GM19351 (cell line): ENCODE data around the gene L3MBTL2.
"Not testable (repeated sequence)": the region's sequence is repeated elsewhere in the genome, so short reads cannot be mapped to it uniquely, and the experiment has no call there.

Source experiments
- ATAC-seq: cut with Tn5 transposase; IDR thresholded peaks from one replicate; pipeline ENCODE4 v1.9.1; 2021; ENCODE audit warnings: mild to moderate bottlenecking, moderate library complexity; ENCODE audit not compliant: unreplicated experiment

Gene L3MBTL2

DNA sequence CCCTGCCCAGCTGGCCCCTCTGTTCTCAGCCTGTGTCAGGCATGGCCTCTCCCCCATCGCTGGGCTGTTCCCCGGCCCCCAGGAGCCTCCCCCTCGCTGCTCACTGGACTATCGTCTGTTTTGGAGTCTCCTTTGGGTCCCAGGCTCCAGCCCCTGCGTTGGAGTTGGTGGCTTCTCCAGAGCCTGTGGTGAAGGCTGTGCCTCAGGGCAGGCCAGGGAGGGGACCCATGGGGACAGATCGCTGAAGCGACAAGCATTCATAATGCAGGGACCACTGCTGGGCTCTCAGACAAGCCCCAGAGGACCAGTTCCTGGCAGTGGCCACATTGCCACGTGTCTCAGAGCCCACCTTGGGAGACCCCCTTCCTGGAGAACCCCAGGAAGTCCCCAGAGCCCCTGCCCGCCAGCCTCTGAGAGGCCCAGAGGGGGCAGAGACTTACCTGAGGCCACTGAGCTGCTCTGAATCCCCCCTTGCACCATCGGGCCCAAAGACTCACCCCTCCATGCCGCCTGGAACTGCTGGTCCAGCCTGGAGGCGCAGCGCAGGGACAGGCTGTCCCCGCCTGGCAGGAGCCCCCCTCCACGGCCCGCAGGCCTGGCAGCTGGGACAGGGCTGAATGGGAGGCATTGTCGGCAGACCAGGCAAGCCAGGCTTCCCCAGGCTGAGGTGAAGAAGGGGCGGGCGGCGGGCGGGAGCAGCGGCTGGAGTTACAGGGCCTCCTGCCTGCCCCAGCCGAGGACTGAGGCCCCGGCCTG lies 35.4 kb downstream of the L3MBTL2 start, which contains the start of gene CHADL:
Gene CHADL (minus strand): TSS at position 555 of the 756 bp plus-strand sequence. CDS start 50 bp downstream, at position 505.
- ATAC-seq = no peak

DNA sequence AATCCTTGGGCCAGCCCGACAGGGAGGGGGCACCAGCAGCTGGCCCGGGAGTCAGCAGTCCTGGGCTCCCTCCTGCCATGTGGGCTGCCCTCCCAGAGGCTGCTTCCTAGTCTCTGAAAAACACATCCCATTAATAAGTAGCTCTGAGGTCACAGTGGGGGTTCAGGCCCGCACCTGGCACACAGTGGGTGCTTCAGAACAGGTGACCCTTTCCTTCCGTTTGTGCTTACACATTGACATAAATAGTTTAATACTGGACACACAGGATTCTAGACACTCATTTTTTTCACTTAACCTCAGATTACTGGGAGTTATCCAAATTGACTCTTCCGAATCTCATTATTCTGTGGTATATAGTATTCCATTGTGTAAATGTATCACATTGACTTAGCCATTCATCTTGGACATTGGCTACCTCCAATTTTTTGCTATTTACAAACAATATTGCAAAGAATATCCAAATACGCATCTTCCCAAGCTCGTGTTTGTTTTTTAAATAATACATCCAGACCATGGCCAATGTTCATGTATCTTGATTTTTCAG lies 36.1 kb downstream of the L3MBTL2 start:
- ATAC-seq = no peak

DNA sequence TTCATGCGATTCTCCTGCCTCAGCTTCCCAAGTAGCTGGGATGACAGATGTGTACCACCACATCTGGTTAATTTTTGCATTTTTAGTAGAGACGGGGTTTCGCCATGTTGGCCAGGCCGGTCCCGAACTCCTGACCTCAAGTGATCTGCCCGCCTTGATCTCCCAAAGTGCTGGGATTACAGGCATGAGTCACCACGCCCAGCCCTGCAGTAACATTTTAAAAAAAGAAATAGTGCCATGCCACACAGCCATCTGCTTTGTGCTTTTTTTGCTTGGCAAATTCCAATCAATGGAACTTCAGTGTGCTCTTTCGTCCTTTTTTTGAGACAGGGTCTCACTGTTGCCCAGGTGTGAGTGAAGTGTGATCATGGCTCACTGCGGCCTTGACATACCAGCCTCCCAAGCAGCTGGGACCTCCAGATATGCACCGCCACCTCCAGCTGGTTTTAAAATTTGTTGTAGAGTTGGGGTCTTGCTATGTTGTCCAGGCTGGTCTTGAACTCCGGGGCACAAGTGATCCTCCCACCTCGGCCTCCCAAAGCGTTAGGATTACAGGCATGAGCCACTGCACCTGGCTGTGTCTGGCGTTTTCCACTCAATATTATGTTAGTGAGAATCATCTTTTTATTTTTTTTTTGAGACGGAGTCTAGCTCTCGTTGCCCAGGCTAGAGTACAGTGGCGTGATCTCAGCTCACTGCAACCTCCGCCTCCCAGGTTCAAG lies 37.4 kb downstream of the L3MBTL2 start:
- no peak for ATAC-seq

DNA sequence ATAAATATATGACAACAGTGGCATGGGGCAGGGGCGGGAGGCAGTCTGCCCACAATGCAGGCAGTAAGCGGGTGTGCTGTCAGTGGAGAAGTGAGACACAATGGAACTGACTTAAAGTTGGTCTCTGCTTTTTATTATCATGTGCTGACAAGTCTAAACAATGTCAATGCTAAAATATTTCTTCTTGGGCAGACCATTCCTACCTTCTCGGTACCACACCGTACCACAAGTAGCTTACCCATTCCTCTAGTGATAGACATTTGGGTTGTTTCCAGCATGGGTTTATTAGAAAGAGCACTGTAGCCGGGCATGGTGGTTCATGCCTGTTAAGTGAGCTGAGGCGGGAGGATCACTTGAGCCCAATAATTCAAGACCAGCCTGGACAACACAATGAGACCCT lies 38.2 kb downstream of the L3MBTL2 start:
- ATAC-seq = no peak

DNA sequence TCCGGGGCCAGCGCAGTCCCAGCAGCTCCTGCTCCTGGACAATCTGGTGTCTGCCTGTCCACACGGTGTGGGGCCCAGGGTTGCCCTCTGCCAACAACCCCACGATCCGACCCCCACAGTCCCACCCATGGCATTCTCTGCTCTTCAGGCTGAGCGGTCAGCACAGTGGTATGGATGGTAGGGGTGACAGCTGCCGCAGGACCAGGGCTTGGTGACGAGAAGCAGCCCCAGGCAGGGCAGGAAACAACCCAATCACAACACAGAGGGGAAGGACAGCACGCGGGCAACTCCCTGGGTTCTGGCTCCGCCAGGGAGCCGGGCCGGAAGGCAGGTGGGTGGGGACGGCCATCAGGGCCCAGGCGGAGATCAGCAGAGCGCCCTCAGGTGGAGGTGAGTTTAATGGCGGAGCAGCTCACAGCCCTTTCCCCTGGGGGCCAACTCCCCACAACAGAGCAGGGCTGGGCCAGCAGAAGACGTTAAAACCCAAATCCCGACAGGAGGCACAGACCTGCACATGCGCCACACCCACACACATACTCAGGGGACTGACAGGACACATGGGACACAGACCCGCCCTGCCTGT lies 40.9 kb downstream of the L3MBTL2 start:
- no peak for ATAC-seq

DNA sequence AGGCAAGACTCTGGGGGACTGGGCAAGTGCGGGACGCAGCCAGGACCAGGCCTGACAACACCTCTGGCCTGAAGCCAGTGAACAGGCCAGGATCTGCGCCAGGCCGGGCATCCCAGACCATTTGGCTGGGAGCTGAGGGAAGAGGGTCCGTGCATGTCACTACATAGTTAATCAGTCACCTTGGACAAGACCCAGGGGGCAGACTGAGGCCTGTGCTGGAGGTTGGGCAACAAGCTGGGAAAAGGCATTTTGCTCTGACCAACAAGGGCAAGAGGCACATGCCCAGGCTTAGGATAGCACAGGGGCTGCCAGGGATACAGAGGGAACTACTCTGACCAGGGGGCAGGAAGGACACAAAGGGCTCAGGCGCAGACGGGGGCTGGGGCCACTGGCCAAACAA lies 42.6 kb downstream of the L3MBTL2 start:
- ATAC-seq = no peak

DNA sequence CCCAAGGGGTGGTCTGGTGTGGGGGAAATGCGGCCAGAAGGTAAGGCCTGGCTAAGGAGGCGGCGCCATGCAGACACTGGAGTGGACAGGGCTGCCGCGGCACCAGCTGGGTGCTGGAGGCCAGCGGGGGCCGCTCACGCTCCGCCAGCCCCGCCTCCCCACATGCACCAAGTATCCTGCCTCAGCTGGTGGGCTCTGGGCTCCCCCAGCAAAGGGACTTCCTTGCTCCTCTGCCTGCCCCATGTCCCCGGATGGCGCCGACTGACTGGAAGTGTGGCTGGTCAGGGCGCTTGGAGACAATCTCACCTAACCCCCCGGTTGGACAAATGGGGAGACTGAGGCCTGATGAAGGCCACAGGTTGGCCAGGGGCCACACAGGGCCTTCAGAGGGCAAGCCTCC lies 43.2 kb downstream of the L3MBTL2 start:
- no peak for ATAC-seq

DNA sequence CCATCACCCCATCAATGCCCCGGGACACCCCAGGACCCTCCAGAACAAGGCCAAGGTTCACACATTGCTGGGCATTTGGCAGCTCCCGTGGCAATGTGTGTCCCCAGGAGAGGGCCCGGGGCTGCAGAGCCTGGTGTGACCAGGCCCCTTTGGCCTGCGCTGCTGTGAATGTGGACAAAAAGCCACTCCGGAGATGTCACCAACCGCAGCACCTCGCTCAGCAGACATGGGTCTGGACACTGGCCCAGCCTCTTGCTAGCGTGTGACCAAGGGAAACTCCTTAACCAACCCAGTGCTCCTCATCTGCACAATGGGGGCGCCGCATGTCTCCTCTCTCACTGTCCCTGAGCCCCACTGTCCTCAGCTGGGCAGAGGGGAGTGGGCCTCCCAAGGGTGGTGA lies 43.6 kb downstream of the L3MBTL2 start:
- ATAC-seq = no peak

DNA sequence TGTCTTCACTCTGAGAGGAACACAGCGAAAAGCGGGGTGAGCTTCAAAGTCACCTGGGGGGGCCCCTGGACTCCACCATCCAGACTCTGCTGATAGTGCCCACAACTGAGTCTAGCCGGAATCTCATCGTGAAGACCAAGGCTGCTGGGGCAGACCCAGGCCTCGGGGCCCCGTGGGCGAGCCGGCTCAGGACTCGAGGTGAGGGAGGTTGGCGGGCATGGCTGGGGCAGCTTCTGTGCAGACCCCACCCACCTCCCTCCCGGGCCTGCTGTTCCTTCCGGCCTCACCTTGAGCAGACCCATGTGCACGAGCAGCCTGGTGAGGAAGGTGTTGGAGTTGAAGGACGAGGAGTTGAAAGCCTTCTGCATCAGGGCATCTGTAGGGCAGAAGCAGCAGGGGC lies 44.3 kb downstream of the L3MBTL2 start:
- no peak for ATAC-seq

DNA sequence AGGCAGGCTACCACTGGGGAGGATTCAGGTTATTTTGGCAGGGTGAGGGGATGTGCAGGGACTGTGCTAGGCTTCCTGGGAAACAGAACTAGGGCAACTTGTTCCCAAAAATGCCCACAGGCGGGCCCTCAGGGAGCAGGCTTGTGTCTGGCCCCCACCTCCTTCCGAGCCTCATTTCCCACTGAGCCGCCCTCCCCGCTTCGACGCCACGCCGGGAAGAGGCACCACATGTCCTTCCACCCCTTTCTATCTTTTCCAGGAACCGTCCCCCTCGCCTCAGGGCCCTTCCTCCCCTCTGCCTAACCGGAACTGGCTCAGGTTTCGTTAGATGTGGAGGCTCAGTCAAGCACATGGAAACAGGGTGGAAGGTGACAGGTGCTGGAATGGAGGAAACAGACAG lies 45.0 kb downstream of the L3MBTL2 start:
- no peak for ATAC-seq

DNA sequence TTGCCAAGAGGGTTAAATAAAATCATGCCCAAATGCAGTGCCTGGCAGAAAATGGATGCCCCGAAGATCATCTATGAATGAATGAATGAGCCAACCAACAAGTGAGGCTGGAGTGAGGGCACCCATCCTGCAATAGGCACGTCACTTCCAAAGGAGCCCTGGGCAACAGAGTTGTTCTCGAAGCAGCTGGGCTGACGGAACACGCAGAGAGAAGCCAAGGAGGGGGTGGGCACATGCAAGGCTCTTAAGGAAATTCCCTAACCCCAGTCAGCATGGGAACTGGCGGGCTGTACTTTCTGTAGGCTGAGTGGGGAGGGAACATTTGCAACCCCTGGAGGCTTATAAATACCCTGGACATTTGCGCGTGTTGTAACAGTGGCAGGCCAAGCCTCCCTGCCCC lies 47.3 kb downstream of the L3MBTL2 start:
- no peak for ATAC-seq

DNA sequence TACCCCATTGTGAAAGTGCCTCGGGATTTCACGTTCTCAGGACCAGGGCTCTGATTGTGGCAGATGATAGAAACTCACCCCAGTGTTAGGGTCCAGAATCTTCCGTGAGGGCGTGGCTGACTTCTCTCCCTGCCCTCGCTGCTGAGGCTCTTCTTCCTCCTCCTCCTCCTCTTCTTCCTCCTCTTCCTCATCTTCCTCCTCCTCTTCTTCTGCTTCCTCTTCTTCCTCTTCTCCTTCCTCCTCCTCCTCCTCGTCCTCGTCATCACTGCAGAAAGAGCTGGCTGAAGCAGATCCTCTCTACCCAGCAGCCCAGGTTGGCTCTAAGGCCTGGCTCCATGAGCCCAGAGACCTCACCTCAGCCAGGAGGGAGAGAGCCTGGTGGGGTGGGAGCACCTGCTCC lies 49.1 kb downstream of the L3MBTL2 start:
- no peak for ATAC-seq

DNA sequence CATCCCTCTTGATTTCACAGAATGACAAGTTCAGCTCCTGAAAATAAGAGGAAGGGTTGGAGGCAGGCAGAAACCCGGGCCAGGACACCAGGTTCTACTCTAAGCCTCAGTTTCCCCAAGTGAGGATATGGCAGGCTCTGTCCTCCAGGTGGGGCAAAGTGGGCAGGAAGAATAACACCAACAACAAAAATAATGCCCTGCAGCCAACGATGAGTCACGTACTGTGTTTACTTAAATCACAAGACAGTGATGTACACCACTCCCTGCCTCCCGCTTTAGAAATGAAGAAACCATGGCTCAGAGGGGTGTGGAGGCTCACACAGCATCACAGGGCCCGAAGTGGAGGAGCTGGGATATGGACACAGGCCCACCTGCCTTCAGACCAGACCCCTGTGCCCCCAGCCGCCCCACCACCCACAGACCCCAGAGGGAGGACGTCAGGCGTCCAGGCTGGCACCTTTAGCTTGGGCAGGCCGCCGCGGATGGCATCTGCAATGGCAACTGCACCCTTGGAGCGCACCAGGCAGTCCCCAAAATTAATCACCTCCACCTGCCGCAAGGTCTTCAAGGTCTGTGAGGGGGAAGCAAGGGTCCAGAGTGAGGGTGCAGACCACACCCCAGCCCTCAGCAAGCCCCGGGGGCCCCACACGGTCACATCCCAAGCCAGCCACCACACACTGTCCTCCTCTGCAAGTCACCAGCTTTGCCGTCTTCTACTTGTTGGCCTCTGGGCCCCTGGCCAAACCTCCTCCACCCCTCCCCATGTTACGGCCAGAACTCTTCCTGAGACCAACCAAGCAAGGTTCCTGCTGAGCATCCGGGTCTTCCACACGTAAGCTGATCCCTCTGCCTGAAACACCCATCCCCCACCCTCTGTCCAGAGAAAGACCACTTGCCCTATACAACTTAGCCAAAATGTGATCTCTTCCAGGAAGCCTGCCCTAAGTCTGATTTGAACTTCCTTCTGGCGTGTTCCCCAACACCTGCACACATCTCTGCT lies 51.4 kb downstream of the L3MBTL2 start:
- ATAC-seq = no peak

DNA sequence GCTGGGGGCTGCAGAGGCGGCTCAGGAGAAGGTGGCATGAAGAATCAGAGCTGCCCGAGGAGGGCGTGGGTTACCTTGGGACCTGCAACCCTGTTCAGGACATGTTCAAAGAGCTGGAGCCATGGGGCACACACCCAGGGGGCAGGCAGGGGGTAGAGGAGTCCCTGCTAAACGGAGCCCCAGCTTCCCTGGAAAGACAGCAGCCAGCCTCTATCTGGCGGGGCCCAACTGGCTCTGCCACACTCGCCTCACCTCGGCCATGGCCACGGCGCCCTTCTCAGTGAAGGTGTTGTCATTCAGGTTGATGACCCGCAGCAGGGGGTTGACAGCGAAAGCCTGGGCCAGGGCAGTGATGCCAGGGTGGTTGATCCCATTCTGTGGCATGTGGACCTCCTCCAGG lies 52.6 kb downstream of the L3MBTL2 start:
- ATAC-seq = no peak

DNA sequence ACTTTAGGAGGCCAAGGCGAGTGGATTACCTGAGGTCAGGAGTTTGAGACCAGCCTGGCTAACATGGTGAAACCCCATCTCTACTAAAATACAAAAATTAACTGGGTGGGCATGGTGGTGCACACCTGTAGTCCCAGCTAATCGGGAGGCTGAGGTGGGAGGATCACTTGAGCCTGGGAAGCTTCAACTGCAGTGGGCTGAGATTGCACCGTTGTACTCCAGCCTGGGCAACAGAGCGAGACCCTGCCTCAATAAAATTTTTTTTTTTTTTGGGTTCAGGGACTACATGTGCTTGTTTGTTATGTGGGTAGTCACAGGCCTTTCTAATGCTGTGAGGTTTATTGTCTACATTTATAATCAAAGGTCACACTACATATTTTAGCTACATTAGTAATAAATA lies 54.6 kb downstream of the L3MBTL2 start:
- not testable (repeated sequence) for ATAC-seq

DNA sequence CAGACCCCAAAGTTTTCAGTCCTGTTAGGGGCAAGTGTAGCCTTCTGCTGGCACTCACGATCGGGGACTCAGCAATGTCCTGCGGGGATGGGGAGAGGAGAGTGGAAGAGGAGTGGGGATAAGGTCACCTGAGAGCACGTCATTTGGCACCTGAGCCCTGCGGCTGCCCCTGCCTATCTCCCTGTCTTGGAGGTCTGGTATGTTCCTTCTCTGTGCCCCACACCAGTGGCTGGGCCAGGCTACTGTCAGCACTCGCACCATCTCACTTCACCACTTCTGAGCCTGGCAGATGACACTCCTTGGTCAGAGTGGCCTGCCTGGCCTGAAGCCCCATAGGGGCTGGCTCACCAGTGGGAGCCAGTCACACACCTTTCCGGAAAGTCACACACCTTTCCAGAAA lies 55.8 kb downstream of the L3MBTL2 start:
- no peak for ATAC-seq

DNA sequence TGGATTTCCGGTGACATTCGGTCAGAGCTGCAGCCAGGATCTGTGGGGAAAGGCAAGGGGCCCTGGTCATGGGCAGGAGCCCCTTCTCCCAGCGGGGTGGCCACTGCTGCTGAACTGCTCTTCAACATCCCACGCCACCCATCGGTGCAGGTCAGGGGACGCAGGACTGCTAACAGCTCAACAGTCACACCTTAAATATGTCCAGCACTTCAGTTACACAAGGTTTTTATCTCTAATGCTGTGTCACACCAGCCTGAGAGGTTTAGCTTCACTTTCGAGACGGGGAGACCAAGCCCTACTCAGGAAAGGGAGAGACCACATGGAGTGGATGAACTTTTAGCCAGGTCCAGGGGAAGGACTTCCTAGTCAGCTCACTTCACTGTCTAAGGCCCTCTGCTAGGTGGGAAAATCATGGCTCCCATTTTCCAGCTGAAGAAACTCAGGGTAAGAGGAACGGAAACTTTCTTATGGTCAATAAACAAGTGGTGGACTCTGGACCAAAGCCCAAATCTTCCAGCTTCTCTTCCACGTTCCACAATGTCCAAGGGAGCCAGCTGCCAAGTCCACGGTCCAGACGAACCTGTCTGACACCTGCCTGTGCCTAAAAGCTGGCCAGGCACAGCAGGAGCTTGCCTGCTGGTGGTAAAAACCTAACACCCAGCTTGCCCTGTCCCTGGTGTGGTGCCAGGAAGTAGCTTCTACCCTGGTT lies 56.6 kb downstream of the L3MBTL2 start:
- no peak for ATAC-seq

DNA sequence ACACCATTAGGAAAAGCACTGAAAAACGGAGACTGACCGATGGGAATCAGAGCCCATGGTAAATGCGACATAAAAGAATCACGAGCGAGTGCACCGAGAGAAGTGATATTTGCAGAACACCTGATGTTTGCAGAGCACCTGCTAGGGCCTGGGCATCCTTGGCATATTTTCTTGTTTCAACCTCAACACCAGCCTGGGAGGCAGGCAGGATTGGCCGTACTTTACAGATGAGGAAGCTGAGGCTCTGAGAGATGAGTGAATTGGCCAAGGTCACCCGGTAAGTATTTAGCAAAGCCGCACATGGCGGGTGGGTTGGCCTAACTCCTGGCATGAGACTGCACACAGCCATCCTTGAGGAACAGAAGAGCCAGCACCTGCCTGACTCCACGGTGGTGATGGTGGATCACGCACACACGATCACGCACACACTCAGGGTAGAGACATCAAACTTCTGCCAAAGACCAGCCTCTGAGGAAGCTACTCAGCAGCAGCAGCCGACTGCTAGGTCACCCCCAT lies 57.2 kb downstream of the L3MBTL2 start:
- no peak for ATAC-seq

DNA sequence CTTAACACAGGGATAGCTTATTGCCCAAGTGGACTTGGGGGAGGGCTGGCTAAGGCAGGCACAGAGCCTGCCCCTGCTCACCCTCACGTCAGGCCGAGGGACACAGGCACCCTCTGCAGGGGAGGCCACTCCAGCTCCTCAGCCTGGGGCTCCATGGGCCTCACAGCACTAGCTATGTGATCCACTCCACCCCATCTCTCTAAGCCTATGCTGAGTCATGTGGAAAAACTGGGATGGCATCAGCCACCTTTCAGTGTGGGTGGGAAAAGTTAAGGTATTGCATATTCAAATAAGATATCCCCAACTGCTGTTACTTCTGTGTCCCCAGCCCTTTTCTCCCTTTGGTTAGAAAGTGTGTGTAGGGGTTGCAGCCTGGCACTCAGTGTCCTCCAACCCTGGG lies 58.6 kb downstream of the L3MBTL2 start:
- no peak for ATAC-seq
